ENCODE measurements around the gene FAM168A. TPM values are rescaled to one million over a fixed set of nuclear protein-coding genes. Genes with fewer than 3 reads are reported as not detected.
"Not testable (repeated sequence)": the region's sequence is repeated elsewhere in the genome, so short reads cannot be mapped to it uniquely, and the experiment has no call there.

FAM168A gene
- polyA plus RNA-seq, 6 donors from 2014 or later, result 0.04 to 4.1 (median 2.4) TPM

DNA sequence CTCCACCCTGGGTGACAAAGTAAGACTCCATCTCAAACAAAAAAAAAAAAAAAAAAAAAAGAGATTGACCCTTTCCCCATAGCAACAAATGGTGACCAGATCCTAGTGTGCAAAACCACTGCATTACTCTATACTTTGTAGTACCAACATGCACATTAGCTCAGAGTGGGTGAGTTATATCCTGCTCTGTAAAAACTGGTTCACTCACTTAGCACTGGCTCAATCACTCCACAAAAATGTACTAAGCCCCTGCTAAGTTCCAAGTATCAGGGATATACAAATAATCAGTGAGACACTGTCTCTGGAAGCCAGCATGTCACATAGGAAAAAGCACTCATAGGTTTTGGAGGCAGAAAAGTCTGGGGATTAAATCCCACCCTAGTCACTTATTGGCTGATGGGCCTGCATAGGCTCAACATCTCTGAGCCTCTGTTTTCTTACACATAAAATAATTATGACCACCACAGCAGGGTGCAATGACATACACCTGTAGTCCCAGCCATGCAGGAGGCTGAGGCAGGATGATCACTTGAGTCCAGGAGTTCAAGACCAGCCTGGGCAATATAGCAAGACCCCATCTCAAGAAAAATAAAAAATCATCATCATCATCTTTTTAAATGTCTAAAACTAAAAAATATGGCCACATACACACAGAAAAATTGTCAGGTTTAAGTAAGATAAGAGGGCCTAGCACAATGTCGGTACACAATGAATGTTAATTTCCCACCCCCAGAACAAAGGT, 11.9 kb downstream of the FAM168A start:
- H3K9me3 Mint-ChIP-seq, result no peaks in the 10 kb centered on the region
- H3K4me1 Mint-ChIP-seq, result peaks cover 2 to 13% (median 8%) of the 10 kb centered on the region in 3 donors
- DNase-seq (no peak), ATAC-seq (ENCODE audit: low read depth in 2 of 2) (no peak)
- H3K27me3 Mint-ChIP-seq, result no peaks in the 10 kb centered on the region
- H3K27ac Mint-ChIP-seq, result no peak overlapping the region
- no peak overlapping the region for H3K4me3 Mint-ChIP-seq
- H3K36me3 Mint-ChIP-seq, result no peaks in the 10 kb centered on the region

DNA sequence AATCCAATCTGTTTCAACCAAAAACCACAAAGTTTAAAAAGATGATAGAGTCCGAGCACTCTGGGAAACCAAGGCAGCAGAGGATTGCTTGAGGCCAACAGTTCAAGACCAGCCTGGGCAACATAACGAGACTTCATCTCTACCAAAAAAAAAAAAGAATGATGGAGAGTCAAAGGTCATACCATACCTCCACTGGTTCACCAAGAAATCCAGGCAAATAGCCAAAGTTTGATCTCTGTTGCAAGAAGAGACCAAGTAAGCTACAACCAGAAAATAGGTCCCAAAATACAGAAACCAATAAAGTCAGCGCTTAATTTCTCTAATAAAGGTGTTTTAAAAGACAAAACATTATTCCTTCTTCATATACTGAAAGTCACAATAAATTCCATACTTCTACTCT, 13.1 kb downstream of the FAM168A start:
- H3K4me3 Mint-ChIP-seq, result no peak overlapping the region
- DNase-seq (no peak), ATAC-seq (ENCODE audit: low read depth in 2 of 2) (no peak)
- peaks cover 0 to 13% (median 8%) of the 10 kb centered on the region in 3 donors for H3K4me1 Mint-ChIP-seq
- H3K27ac Mint-ChIP-seq, result no peak overlapping the region
- no peaks in the 10 kb centered on the region for H3K27me3 Mint-ChIP-seq
- H3K9me3 Mint-ChIP-seq, result no peaks in the 10 kb centered on the region
- no peaks in the 10 kb centered on the region for H3K36me3 Mint-ChIP-seq

DNA sequence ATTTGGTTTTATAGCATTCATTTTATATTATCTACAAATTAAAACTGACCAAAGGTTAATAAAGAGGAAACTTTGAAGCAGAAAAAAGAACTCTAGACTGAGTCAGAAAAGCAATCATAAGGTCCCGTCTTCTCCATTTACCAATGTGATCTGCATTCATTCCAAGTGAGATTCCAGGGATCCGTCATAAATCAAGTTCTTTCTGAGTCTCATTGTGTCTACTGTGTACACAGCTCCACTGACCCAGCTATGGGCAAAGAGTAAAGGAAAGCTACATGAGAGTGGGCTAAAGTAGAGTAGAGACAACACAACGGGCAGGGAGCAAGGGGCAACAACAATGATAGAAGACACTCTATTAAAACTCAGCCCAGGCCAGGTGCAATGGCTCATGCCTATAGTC, 15.3 kb downstream of the FAM168A start:
- H3K27me3 Mint-ChIP-seq, result no peaks in the 10 kb centered on the region
- DNase-seq (no peak), ATAC-seq (ENCODE audit: low read depth in 2 of 2) (no peak)
- peaks cover 3 to 12% (median 4%) of the 10 kb centered on the region in 3 donors for H3K4me1 Mint-ChIP-seq
- H3K4me3 Mint-ChIP-seq, result no peak overlapping the region
- no peak overlapping the region for H3K27ac Mint-ChIP-seq
- H3K9me3 Mint-ChIP-seq, result peaks cover 0 to 2% (median 0%) of the 10 kb centered on the region in 7 donors
- peaks cover 9 to 13% of the 10 kb centered on the region in 2 donors for H3K36me3 Mint-ChIP-seq

DNA sequence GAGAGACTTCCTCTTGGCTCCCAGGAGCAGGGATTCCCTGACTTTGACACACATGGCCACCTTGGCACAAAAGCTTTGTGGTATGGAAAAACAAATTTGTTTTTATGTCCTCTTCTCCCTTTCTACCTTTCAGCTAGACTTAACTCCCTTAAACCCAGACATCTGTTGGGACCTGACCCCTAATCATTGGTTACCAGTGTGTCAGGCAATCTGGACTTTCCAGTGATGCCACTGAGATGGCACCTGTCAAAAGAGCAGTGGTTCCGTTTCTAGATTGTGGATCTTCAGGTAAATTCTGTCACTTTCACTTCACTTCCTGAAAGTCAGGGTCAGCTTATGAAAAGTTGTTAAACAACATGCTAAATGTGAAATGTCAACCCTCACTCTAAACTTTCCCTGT, 17.2 kb downstream of the FAM168A start:
- H3K27ac Mint-ChIP-seq; H3K9me3 Mint-ChIP-seq; H3K4me3 Mint-ChIP-seq; ATAC-seq (ENCODE audit: low read depth in 2 of 2); H3K27me3 Mint-ChIP-seq; DNase-seq: not testable (repeated sequence)
- Mint-ChIP-seq H3K4me1 (peaks cover 3 to 16% (median 4%) of the 10 kb centered on the region in 3 donors), H3K36me3 (peaks cover 11 to 13% of the 10 kb centered on the region in 2 donors)

DNA sequence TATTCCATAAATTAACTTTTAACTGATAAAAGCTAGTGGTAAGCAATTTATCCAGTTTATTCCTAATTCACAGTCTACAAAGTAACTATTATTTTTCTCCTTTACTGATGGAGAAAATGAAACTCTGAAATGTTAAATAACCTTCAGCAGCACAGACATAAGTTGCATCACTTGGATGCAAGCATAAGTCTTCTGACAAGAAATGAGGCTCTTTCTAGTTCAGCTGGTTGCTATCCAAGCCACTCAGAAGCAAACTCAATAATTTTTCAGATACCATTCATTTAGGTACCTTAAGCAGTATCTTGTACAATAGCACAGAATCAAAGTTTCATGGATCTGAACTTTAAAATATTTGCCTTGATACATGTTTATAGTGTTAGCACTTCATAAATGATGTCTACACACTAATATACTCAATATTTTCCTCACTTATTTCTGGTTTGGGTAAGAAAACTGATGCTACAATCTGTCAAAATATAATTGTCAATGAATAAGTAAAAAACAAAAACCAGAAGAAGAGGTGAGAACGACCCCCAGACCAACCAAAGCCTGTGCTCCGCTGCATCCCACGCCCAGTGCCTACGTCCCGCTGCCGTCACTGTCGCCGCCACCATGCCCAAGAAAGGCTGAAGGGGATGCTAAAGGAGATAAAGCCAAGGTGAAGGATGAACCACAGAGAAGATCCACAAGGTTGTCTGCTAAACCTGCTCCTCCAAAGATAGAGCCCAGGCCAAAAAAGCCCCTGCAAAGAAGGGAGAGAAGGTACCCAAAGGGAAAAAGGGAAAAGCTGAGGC, 18.1 kb downstream of the FAM168A start:
- DNase-seq (no peak), ATAC-seq (ENCODE audit: low read depth in 2 of 2) (no peak)
- Mint-ChIP-seq H3K36me3 (peaks cover 11 to 13% of the 10 kb centered on the region in 2 donors), H3K27ac (no peak overlapping the region), H3K4me3 (no peak overlapping the region), H3K27me3 (no peaks in the 10 kb centered on the region), H3K4me1 (peaks cover 3 to 16% (median 4%) of the 10 kb centered on the region in 3 donors), H3K9me3 (peaks cover 0 to 2% (median 0%) of the 10 kb centered on the region in 7 donors)

DNA sequence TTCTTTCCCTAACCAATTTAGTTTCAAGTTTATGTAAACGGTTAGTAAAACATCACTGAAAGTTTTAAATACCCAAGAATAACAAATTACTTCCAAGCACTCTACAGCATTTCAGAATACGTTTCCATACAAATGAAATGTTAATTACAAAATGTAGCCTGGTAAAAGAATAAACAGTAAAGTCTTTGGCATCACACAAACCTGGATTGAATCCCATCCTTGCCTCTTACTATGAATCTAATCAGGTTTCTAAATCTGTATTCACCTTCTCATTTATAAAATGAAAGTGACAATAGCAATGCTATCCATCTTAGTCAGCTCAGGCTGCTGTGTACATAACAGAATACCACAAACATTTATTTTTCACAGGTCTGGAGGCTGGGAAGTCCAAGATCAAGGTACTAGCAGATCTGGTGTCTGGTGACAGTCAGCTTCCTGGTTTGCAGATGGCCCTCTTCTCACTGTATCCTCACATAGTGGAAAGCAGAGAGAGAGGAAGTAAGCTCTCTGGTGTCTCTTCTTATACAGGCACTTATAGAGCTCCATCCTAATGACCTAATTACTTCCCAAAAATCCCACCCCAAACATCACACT, 19.2 kb downstream of the FAM168A start:
- Mint-ChIP-seq H3K4me3 (no peak overlapping the region), H3K4me1 (peaks cover 3 to 16% (median 4%) of the 10 kb centered on the region in 3 donors), H3K27ac (peak overlapping the region in 1 of 6 donors; percentile 24), H3K27me3 (no peaks in the 10 kb centered on the region), H3K9me3 (peaks cover 0 to 2% (median 0%) of the 10 kb centered on the region in 7 donors), H3K36me3 (peaks cover 11 to 13% of the 10 kb centered on the region in 2 donors)
- no peak for DNase-seq
- no peak for ATAC-seq (ENCODE audit: low read depth in 2 of 2)

DNA sequence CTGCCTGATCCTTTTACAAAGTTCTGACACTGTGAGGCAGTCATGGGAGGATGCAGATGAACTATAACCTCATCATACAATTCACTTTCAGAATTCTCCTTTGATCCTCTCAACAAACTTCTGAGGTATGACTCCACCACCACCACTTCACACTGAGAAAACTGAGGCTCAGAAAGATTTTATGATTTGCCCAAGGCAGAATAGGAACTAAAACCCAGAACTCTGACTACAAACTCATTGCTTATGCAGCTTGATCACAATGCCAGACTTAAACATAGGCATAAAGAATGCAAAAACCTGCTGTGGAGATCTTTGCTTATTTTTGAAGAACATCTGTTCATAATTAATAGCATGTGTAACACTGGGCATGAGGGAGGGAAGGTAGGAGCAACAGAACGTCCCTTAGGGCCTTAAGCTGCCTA, 20.4 kb downstream of the FAM168A start:
- Mint-ChIP-seq H3K27me3 (no peaks in the 10 kb centered on the region), H3K36me3 (peaks cover 11 to 13% of the 10 kb centered on the region in 2 donors), H3K27ac (no peak overlapping the region), H3K9me3 (peaks cover 0 to 2% (median 0%) of the 10 kb centered on the region in 7 donors), H3K4me3 (no peak overlapping the region), H3K4me1 (peaks cover 0 to 11% (median 4%) of the 10 kb centered on the region in 3 donors)
- no peak for ATAC-seq (ENCODE audit: low read depth in 2 of 2)
- DNase-seq, result no peak

DNA sequence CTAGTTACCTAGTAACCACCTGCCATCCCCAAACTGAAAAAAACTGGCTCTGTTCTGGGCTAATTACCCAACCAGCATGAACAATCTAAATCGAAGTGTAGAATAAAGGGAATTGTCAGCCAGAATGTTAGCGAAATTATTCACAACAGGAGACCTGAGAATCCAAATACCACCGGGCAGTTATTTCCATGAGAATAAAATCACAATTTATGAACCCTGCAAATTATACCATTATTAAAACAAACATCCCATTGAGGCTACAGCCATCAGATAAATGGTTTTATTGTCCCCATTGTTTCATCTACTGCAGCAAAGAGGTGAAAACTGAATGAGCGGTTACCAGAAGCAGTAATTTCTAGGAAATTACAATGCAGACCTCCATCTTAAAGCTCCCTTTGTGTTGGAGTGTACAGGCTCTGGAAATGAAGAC, 21.7 kb downstream of the FAM168A start:
- ATAC-seq (ENCODE audit: low read depth in 2 of 2) (no peak), DNase-seq (no peak)
- Mint-ChIP-seq H3K4me1 (peaks cover 0 to 11% (median 4%) of the 10 kb centered on the region in 3 donors), H3K9me3 (peaks cover 0 to 2% (median 0%) of the 10 kb centered on the region in 7 donors), H3K27me3 (no peaks in the 10 kb centered on the region), H3K27ac (no peak overlapping the region), H3K4me3 (no peak overlapping the region), H3K36me3 (peaks cover 11 to 13% of the 10 kb centered on the region in 2 donors)

DNA sequence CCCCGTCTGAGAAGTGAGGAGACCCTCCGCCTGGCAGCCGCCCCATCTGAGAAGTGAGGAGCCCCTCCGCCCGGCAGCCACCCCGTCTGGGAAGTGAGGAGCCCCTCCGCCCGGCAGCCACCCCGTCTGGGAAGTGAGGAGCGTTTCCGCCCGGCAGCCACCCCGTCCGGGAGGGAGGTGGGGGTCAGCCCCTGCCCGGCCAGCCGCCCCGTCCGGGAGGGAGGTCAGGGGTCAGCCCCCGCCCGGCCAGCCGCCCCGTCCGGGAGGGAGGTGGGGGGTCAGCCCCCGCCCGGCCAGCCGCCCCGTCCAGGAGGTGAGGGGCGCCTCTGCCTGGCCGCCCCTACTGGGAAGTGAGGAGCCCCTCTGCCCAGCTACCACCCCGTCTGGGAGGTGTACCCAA, 25.9 kb downstream of the FAM168A start:
- not testable (repeated sequence) for H3K27ac Mint-ChIP-seq; H3K4me1 Mint-ChIP-seq; DNase-seq; H3K27me3 Mint-ChIP-seq; H3K9me3 Mint-ChIP-seq; H3K4me3 Mint-ChIP-seq; H3K36me3 Mint-ChIP-seq; ATAC-seq (ENCODE audit: low read depth in 2 of 2)

DNA sequence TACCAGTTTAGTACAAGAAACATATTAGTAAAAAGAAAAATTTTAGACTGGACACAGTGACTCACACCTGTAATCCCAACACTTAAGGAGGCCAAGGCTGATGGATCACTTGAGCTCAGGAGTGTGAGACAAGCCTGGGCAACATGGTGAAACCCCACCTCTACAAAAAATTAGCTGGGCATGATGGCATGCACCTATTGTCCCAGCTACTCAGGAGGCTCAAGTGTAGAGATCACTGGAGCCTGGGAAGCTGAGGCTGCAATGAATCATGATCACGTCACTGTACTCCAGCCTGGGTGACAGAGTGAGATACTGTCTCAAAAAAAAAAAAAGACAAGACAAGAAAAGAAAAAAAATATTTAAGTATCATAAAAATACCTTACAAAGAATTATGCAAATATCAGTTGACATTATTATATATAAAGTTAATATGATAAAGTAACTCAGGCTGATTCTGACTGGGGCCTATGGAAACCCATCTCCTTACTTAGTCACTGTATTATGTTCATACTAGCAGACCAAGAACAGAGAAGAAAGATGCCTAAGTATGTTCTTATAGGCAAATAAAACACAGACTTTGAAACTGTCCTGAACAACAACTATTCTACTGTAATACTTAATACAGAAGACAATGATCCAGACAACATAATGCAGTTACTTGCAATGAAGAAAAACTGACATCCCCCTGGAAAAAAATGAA, 27.3 kb downstream of the FAM168A start:
- no peaks in the 10 kb centered on the region for H3K9me3 Mint-ChIP-seq
- DNase-seq (no peak), ATAC-seq (ENCODE audit: low read depth in 2 of 2) (no peak)
- peaks cover 0 to 2% (median 0%) of the 10 kb centered on the region in 3 donors for H3K4me1 Mint-ChIP-seq
- peaks cover 0 to 5% of the 10 kb centered on the region in 2 donors for H3K36me3 Mint-ChIP-seq
- H3K27ac Mint-ChIP-seq, result peak overlapping the region in 1 of 6 donors; percentile 88
- H3K27me3 Mint-ChIP-seq, result no peaks in the 10 kb centered on the region
- peak overlapping the region in 1 of 8 donors; percentile 16 for H3K4me3 Mint-ChIP-seq

DNA sequence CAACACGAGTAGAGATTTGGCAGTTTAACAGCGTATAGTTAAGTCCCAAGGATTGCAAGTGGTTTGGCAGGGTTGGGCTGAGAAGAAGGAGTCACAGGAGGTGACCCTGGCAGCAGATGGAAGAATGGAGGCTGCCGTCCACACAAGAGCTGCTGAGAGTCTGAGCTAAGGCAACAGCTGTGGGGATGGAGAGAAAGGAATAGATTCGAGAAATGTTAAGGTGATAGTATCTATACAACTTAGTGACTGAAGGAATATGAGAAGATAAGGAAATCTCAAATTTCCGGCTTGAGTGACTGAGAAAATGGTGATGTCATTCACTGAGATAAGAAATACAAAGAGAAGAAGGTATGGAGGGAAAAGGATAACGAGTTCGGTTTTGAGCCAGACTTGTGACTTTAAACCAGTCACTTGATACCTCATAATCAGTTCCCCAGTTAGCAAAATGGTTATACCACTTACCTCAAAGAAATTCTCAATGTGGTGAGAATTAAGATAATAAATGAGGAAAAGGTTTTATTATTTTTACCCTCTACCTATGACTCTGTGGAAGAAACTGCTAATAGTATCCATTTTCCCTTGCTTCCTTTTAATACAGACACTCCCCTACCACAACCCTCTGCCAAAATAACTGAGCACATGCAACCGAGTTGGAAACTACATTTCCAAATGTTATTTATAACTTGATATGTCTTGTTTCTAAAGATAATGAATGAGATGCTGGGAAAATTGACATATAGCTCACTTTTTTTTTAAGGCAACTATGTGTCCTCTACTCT, 30.7 kb downstream of the FAM168A start:
- Mint-ChIP-seq H3K27ac (peak overlapping the region in 1 of 6 donors; percentile 84), H3K4me1 (peaks cover 4 to 10% (median 5%) of the 10 kb centered on the region in 3 donors), H3K36me3 (peaks cover 0 to 5% of the 10 kb centered on the region in 2 donors), H3K4me3 (no peak overlapping the region), H3K9me3 (no peaks in the 10 kb centered on the region), H3K27me3 (no peaks in the 10 kb centered on the region)
- DNase-seq, result no peak
- no peak for ATAC-seq (ENCODE audit: low read depth in 2 of 2)

DNA sequence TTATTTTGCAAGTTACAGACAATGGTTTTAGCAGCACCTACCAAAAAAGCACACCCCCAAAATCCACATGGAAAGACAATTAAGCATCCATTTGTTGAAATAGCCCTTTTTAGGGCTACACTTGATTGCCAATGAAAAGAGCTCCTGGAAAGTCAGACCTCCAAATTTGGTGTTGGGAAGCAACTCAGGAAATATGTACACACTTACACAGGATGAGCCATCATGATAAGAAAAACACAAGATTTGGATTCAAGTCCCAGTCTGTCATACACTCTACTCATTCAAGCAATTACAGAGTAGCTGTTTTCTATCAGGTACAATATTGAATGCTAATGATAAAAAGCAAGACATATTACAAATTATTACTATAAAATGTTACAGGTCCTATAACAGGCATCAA, 31.5 kb downstream of the FAM168A start:
- Mint-ChIP-seq H3K36me3 (peaks cover 0 to 5% of the 10 kb centered on the region in 2 donors), H3K27me3 (no peaks in the 10 kb centered on the region), H3K4me1 (peaks cover 4 to 12% (median 5%) of the 10 kb centered on the region in 3 donors), H3K9me3 (no peaks in the 10 kb centered on the region), H3K27ac (peak overlapping the region in 1 of 6 donors; percentile 53), H3K4me3 (no peak overlapping the region)
- ATAC-seq (ENCODE audit: low read depth in 2 of 2) (no peak), DNase-seq (no peak)
